ENCODE measurements around the gene TMEM18. TPM values are rescaled to one million over a fixed set of nuclear protein-coding genes. Genes with fewer than 3 reads are reported as not detected.

The TMEM18 gene
- total RNA-seq, 1 donor: 19.4 TPM

- H3K4me3 ChIP-seq (ENCODE audit: low read depth, low read length): no peak overlapping the region
- no peak for DNase-seq (ENCODE audit: low read depth)
- no peak for TF ChIP-seq CTCF (IDR thresholded peaks at IDR 0.05; ENCODE audit: insufficient read depth, low read depth, low read length)
These were observed 2.8 kb downstream of the TMEM18 start for GRCh38 chr2:674321-674985.

GRCh38 chr2:673615-674320 is 3.4 kb downstream of the TMEM18 start:
- H3K4me3 ChIP-seq (ENCODE audit: low read depth, low read length): no peak overlapping the region
- no peak for DNase-seq (ENCODE audit: low read depth)
- TF ChIP-seq CTCF (IDR thresholded peaks at IDR 0.05; ENCODE audit: insufficient read depth, low read depth, low read length): no peak

- no peak overlapping the region for H3K4me3 ChIP-seq (ENCODE audit: low read depth, low read length)
- no peak for TF ChIP-seq CTCF (IDR thresholded peaks at IDR 0.05; ENCODE audit: insufficient read depth, low read depth, low read length)
- DNase-seq (ENCODE audit: low read depth): no peak
These were observed 4.2 kb downstream of the TMEM18 start for GRCh38 chr2:673016-673415.

GRCh38 chr2:672606-672905 is 4.7 kb downstream of the TMEM18 start:
- no peak for TF ChIP-seq CTCF (IDR thresholded peaks at IDR 0.05; ENCODE audit: insufficient read depth, low read depth, low read length)
- H3K4me3 ChIP-seq (ENCODE audit: low read depth, low read length): no peak overlapping the region
- no peak for DNase-seq (ENCODE audit: low read depth)

- no peak for TF ChIP-seq CTCF (IDR thresholded peaks at IDR 0.05; ENCODE audit: insufficient read depth, low read depth, low read length)
- no peak for DNase-seq (ENCODE audit: low read depth)
- no peak overlapping the region for H3K4me3 ChIP-seq (ENCODE audit: low read depth, low read length)
These were observed 5.2 kb downstream of the TMEM18 start for GRCh38 chr2:671787-672605.

GRCh38 chr2:671072-671471 is 6.1 kb downstream of the TMEM18 start:
- DNase-seq (ENCODE audit: low read depth): no peak
- H3K4me3 ChIP-seq (ENCODE audit: low read depth, low read length): no peak overlapping the region
- no peak for TF ChIP-seq CTCF (IDR thresholded peaks at IDR 0.05; ENCODE audit: insufficient read depth, low read depth, low read length)
